Keratinocyte (primary cell): ENCODE measurements around the gene SLC39A11. TPM values are rescaled to one million over a fixed set of nuclear protein-coding genes. Genes with fewer than 3 reads are reported as not detected.

ENCODE experiments used
- DNase-seq: peaks from one replicate; pipeline ENCODE4 v3.0.0-alpha.2; 2011; ENCODE audit warnings: low read depth, missing footprints, low spot score
- FAIRE-seq: peaks from 2 replicates; lab custom pipeline; 2011; peaks lifted over from hg19 to GRCh38; lab: Jason Lieb, UNC
- H2AFZ ChIP-seq: 2 replicates; pipeline ENCODE4 v1.6.0; 2012; ENCODE audit warnings: low read length, control low read depth, inconsistent platforms; ENCODE audit not compliant: control insufficient read depth
- H3K27ac ChIP-seq: 2 replicates; pipeline ENCODE4 v1.5.1; 2011; ENCODE audit warnings: low read length; ENCODE audit not compliant: control insufficient read depth, insufficient read depth
- H3K27me3 ChIP-seq: 3 replicates; pipeline ENCODE4 v1.6.0; 2011; ENCODE audit warnings: low read length; ENCODE audit not compliant: control insufficient read depth, insufficient read depth; ENCODE audit errors: extremely low read depth
- H3K36me3 ChIP-seq, 2 experiments: 2 replicates in 1 of 2; 3 replicates in 1 of 2; pipeline ENCODE4 v1.5.1; 2011; ENCODE audit warnings: low read length in 2 of 2, mild to moderate bottlenecking in 1 of 2; ENCODE audit not compliant: control insufficient read depth in 2 of 2, insufficient read depth in 2 of 2; ENCODE audit errors: extremely low read depth in 1 of 2
- H3K4me1 ChIP-seq: 3 replicates; pipeline ENCODE4 v1.5.1; 2011; ENCODE audit warnings: low read length; ENCODE audit not compliant: control insufficient read depth, insufficient read depth; ENCODE audit errors: extremely low read depth
- H3K4me2 ChIP-seq: 3 replicates; pipeline ENCODE4 v1.6.0; 2011; ENCODE audit warnings: low read depth, low read length; ENCODE audit not compliant: control insufficient read depth, insufficient read depth; ENCODE audit errors: extremely low read depth
- H3K4me3 ChIP-seq, 3 experiments: fragments of 200-600 bp in 1 of 3; sonication (generic) in 1 of 3; 2 replicates in 2 of 3; 3 replicates in 1 of 3; pipeline ENCODE4 v1.5.1; 2011 to 2016; ENCODE audit warnings: low read length in 3 of 3, mild to moderate bottlenecking in 3 of 3, control low read depth in 2 of 3, inconsistent platforms in 1 of 3, low read depth in 1 of 3, mixed read lengths in 1 of 3, mixed run types in 1 of 3, moderate library complexity in 1 of 3; ENCODE audit not compliant: control insufficient read depth in 2 of 3, insufficient read depth in 2 of 3; ENCODE audit errors: extremely low read depth in 1 of 3
- H3K79me2 ChIP-seq: 2 replicates; pipeline ENCODE4 v1.6.0; 2012; ENCODE audit warnings: low read length; ENCODE audit not compliant: control insufficient read depth, insufficient read depth
- H3K9ac ChIP-seq: 3 replicates; pipeline ENCODE4 v1.6.0; 2011; ENCODE audit warnings: low read length; ENCODE audit not compliant: control insufficient read depth, insufficient read depth; ENCODE audit errors: extremely low read depth
- H3K9me1 ChIP-seq: 3 replicates; pipeline ENCODE4 v1.6.0; 2011; ENCODE audit warnings: low read length; ENCODE audit not compliant: control insufficient read depth, insufficient read depth; ENCODE audit errors: extremely low read depth
- H3K9me3 ChIP-seq: 2 replicates; pipeline ENCODE4 v1.5.1; 2012; ENCODE audit warnings: low read depth, low read length; ENCODE audit not compliant: control insufficient read depth
- H4K20me1 ChIP-seq: 3 replicates; pipeline ENCODE4 v1.6.0; 2011; ENCODE audit warnings: low read length; ENCODE audit not compliant: control insufficient read depth, insufficient read depth; ENCODE audit errors: extremely low read depth
- CTCF ChIP-seq, 3 experiments: IDR thresholded peaks in 1 of 3; conservative IDR thresholded peaks in 1 of 3; optimal IDR thresholded peaks in 1 of 3; 2 replicates in 2 of 3; 3 replicates in 1 of 3; pipeline versions ENCODE3 to v1.5.1; 2011; ENCODE audit warnings: low read length in 3 of 3, mild to moderate bottlenecking in 3 of 3, moderate library complexity in 2 of 3, control low read depth in 1 of 3, inconsistent platforms in 1 of 3; ENCODE audit not compliant: insufficient read depth in 2 of 3; ENCODE audit errors: extremely low read depth in 1 of 3
- EZH2 ChIP-seq: IDR thresholded peaks from one replicate; pipeline ENCODE4 v1.6.1; 2012; ENCODE audit warnings: inconsistent platforms, mild to moderate bottlenecking, low read length, moderate library complexity
- dilution Hi-C: fragments of 300-500 bp; cut with MboI; formaldehyde crosslinking; loops from one replicate; pipeline ENCODE4 v1.7.0; 2020; ENCODE audit warnings: low sequenced_read_pairs; ENCODE audit not compliant: extremely low pct_ligation_motif_present
- polyA plus RNA-seq, 5 experiments: library from polyadenylated mRNA; depleted of rRNA in 3 of 5; stranded (reverse) in 3 of 5; stranded (forward) in 1 of 5; unstranded in 1 of 5; fragments of >200 nt; gene quantifications; 1 replicate in 1 of 5; 2 replicates in 3 of 5; 3 replicates in 1 of 5; pipeline versions ENCODE4 v1.2.1 to v1.2.3, GENCODE V29; 2011 to 2012; ENCODE audit warnings: missing spikeins in 2 of 5, low read depth in 1 of 5, low replicate concordance in 1 of 5

The SLC39A11 gene
- polyA plus RNA-seq, 1 donor (not counting 4 experiments of a cell fraction or from before 2014, with no cell fraction given), result 11.5 TPM

GRCh38 chr17:72717676-72718075 is 374.8 kb downstream of the SLC39A11 start:
- Histone ChIP-seq H3K27me3 (no peaks in the 10 kb centered on the region), H3K4me1 (peaks cover 16% of the 10 kb centered on the region), H3K9me3 (no peaks in the 10 kb centered on the region), H3K9me1 (no peaks in the 10 kb centered on the region), H3K4me3 (no peak overlapping the region), H2AFZ (no peak overlapping the region), H3K79me2 (no peaks in the 10 kb centered on the region), H3K36me3 (no peaks in the 10 kb centered on the region), H3K9ac (no peak overlapping the region), H4K20me1 (no peaks in the 10 kb centered on the region), H3K4me2 (no peak overlapping the region), H3K27ac (no peak overlapping the region)
- no peak for DNase-seq
- FAIRE-seq, result no peak
- dilution Hi-C loops, result no loop called here
- TF ChIP-seq CTCF (optimal IDR thresholded peaks at IDR 0.05 in 1 of 3, IDR thresholded peaks at IDR 0.05 in 1 of 3, conservative IDR thresholded peaks at IDR 0.05 in 1 of 3; ENCODE audit: extremely low read depth in 1 of 3, insufficient read depth in 2 of 3, low read length in 3 of 3) (no peak), EZH2 (no peak)

DNA sequence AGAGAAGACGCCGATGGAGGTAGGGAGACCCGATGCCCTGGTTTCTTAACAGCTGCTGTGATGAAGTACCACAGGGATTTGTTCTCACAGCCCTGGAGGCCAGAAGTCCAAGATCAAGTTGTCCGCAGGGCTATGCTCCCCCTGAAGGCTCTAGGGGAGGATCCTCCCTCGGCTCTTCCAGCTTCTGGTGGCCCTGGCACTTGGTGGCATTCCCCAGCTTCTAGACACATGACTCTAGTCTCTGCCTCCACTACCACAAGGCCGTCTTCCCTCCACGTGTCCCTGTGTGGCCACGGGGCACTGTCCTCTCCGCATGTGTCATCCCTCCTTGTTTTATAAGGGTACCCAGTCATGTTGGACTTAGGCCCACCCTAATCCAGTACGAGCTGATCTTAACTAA is 375.2 kb downstream of the SLC39A11 start:
- Histone ChIP-seq H4K20me1 (no peaks in the 10 kb centered on the region), H3K79me2 (no peaks in the 10 kb centered on the region), H3K9ac (no peak overlapping the region), H3K9me1 (no peaks in the 10 kb centered on the region), H3K27ac (no peak overlapping the region), H3K36me3 (no peaks in the 10 kb centered on the region), H3K4me2 (no peak overlapping the region), H3K27me3 (no peaks in the 10 kb centered on the region), H3K4me3 (no peak overlapping the region), H3K4me1 (peaks cover 16% of the 10 kb centered on the region), H2AFZ (no peak overlapping the region), H3K9me3 (no peaks in the 10 kb centered on the region)
- DNase-seq, result no peak
- FAIRE-seq, result no peak
- TF ChIP-seq CTCF (optimal IDR thresholded peaks at IDR 0.05 in 1 of 3, IDR thresholded peaks at IDR 0.05 in 1 of 3, conservative IDR thresholded peaks at IDR 0.05 in 1 of 3; ENCODE audit: extremely low read depth in 1 of 3, insufficient read depth in 2 of 3, low read length in 3 of 3), result no peak
- TF ChIP-seq EZH2, result no peak
- dilution Hi-C loops, result no loop called here
